Colonic mucosa (tissue), 4 donors: ENCODE results near the gene ERCC1. TPM values are rescaled to one million over a fixed set of nuclear protein-coding genes. Genes with fewer than 3 reads are reported as not detected.

Experiments used
- DNase-seq: peaks from one replicate; pipeline ENCODE4 v3.0.0-alpha.2; 2020
- H3K27ac ChIP-seq: fragments of 200-600 bp; one replicate; pipeline ENCODE4 v1.8.0; 2021
- H3K27me3 ChIP-seq: fragments of 200-600 bp; one replicate; pipeline ENCODE4 v1.8.0; 2021
- H3K36me3 ChIP-seq: fragments of 200-600 bp; one replicate; pipeline ENCODE4 v1.8.0; 2021
- H3K4me1 ChIP-seq: fragments of 200-600 bp; one replicate; pipeline ENCODE4 v1.8.0; 2021; ENCODE audit warnings: mild to moderate bottlenecking
- H3K4me3 ChIP-seq: fragments of 200-600 bp; one replicate; pipeline ENCODE4 v1.8.0; 2021
- H3K9ac ChIP-seq, 2 donors: one replicate each; pipeline ENCODE4 v1.7.0; 2013; ENCODE audit warnings: control low read depth in 2 of 2, low read depth in 2 of 2, low read length in 2 of 2
- H3K9me3 ChIP-seq: fragments of 200-600 bp; one replicate; pipeline ENCODE4 v1.8.0; 2021
- CTCF ChIP-seq: fragments of 200-600 bp; IDR thresholded peaks from one replicate; pipeline ENCODE4 v1.8.0; 2022; ENCODE audit warnings: antibody characterized with exemption, mild to moderate bottlenecking
- intact Hi-C: fragments of 100-400 bp; cut with DNase I; formaldehyde crosslinking; loops from one replicate; pipeline ENCODE4 v1.14.1; 2022
- total RNA-seq, 2 donors: library from RNA; stranded (reverse); fragmentation: NEBNext Ultra II Directional in 1 of 2; extraction: Animal tissue kit (Norgen Biotek cat#: 25700) in 1 of 2; gene quantifications; one replicate each; pipeline ENCODE4 v1.2.1, GENCODE V29; 2021
- donor health status: healthy.
- donor health status: DM: no; HTN: no; CAD: no.
- donor health status: DM: no; HTN: no; CAD: no.

Gene ERCC1
- total RNA-seq, 2 donors from 2014 or later = 30.0 to 37.3 TPM

DNA sequence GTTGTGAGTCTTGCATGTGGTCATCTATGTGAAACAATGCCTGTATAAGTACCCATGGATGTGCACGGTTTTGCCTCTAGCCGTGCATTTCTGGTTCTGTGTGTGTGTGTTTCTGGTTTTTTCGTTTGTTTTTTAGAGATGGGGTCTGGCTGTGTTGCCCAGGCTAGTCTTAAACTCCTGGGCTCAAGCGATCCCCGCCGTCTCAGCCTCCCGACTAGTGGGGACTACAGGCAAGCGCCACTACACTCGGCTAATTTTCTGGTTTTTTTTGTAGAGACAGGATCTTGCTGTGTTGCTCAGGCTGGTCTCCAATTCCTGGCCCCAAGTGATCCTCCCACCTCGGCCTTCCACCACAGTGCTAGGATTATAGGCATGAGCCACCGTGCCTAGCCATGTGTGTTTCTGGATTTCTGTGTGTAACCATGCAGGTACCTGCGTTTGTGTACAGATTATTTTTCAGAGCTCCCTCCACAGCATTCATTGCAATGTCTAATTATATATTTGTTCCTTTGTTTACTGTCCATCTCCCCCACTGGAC is 28.2 kb upstream of the ERCC1 start:
- H3K36me3 ChIP-seq = no peaks in the 10 kb centered on the region
- H3K4me1 ChIP-seq = peaks cover 23% of the 10 kb centered on the region
- H3K4me3 ChIP-seq = no peak overlapping the region
- H3K27ac ChIP-seq = no peak overlapping the region
- TF ChIP-seq CTCF = no peak
- H3K27me3 ChIP-seq = no peaks in the 10 kb centered on the region
- no peak for DNase-seq
- intact Hi-C loops = no loop called here
- H3K9me3 ChIP-seq = no peaks in the 10 kb centered on the region
- no peak overlapping the region for H3K9ac ChIP-seq

GRCh38 chr19:45451131-45451849 is 27.6 kb upstream of the ERCC1 start:
- H3K36me3 ChIP-seq = no peaks in the 10 kb centered on the region
- peak overlapping the region; percentile 70 for H3K27ac ChIP-seq
- peak overlapping the region; percentile 92 to 93 for H3K9ac ChIP-seq
- H3K4me1 ChIP-seq = peaks cover 23% of the 10 kb centered on the region
- H3K4me3 ChIP-seq = peak overlapping the region; percentile 53
- no peaks in the 10 kb centered on the region for H3K27me3 ChIP-seq
- H3K9me3 ChIP-seq = no peaks in the 10 kb centered on the region
- DNase-seq = peak; percentile 50
- no peak for TF ChIP-seq CTCF
- intact Hi-C loops = no loop called here

DNA sequence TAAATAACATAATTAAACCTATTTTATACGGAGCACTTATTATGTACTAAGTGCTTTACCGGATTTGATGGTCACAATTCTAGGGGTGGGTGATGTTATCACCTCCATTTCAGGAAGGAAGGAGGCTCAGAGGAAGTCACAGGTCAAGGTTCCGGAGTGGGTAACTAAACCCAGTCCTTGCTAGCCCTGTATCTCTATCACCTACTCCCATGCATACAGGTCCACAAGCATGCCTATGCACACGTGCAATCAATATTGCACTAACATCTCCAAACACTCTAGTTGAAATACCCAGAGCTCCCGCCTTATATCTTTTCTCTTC is 26.3 kb upstream of the ERCC1 start:
- Histone ChIP-seq H3K4me3 (peak overlapping the region; percentile 53), H3K27me3 (no peaks in the 10 kb centered on the region), H3K4me1 (peaks cover 16% of the 10 kb centered on the region), H3K9ac (peak overlapping the region; percentile 64 to 78), H3K36me3 (no peaks in the 10 kb centered on the region), H3K27ac (peak overlapping the region; percentile 69), H3K9me3 (no peaks in the 10 kb centered on the region)
- no peak for TF ChIP-seq CTCF
- DNase-seq = peak; percentile 27
- intact Hi-C loops = no loop called here

- Histone ChIP-seq H3K9me3 (no peaks in the 10 kb centered on the region), H3K27me3 (no peaks in the 10 kb centered on the region), H3K4me1 (peaks cover 15% of the 10 kb centered on the region), H3K27ac (peak overlapping the region; percentile 69), H3K4me3 (no peak overlapping the region), H3K36me3 (no peaks in the 10 kb centered on the region), H3K9ac (peak overlapping the region in 1 of 2 donors; percentile 74)
- DNase-seq = no peak
- intact Hi-C loops = no loop called here
- TF ChIP-seq CTCF = no peak
Observed at GRCh38 chr19:45448887-45449299, 25.2 kb upstream of the ERCC1 start.

DNA sequence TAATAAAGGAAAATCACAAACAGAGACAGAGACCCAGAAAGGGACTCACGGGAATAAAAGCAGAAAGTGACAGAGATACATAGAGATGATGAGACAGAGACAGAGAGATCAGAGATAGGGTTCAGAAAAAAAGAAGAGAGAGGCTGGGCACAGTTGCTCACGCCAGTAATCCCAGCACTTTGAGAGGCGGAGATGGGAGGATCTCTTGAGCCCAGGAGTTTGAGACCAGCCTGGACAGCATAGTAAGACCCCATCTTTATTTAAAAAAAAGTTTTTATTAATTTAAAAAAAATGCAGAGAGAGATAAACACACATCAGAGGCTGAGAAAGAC is 24.7 kb upstream of the ERCC1 start:
- Histone ChIP-seq H3K4me1 (peaks cover 15% of the 10 kb centered on the region), H3K4me3 (no peak overlapping the region), H3K36me3 (no peaks in the 10 kb centered on the region), H3K27me3 (no peaks in the 10 kb centered on the region), H3K9me3 (no peaks in the 10 kb centered on the region), H3K9ac (no peak overlapping the region), H3K27ac (peak overlapping the region; percentile 69)
- DNase-seq = no peak
- intact Hi-C loops = no loop called here
- no peak for TF ChIP-seq CTCF
